DND-41 (cell line): ENCODE results near the gene HLA-DRA.

Experiments used
- EZH2 ChIP-seq: IDR thresholded peaks from 3 replicates; pipeline ENCODE4 v1.6.1; 2012; ENCODE audit warnings: borderline replicate concordance, low read depth, mild to moderate bottlenecking, moderate library complexity, low read length, inconsistent platforms; ENCODE audit not compliant: severe bottlenecking
- TF ChIP-seq, protein P1 (sequence below): IDR thresholded peaks from 2 replicates; pipeline ENCODE4 v1.5.1; 2012; ENCODE audit warnings: borderline replicate concordance, low read length, moderate library complexity, mild to moderate bottlenecking; ENCODE audit not compliant: poor library complexity, severe bottlenecking; ENCODE audit errors: extremely low read depth

- TF ChIP-seq, protein P1, sequence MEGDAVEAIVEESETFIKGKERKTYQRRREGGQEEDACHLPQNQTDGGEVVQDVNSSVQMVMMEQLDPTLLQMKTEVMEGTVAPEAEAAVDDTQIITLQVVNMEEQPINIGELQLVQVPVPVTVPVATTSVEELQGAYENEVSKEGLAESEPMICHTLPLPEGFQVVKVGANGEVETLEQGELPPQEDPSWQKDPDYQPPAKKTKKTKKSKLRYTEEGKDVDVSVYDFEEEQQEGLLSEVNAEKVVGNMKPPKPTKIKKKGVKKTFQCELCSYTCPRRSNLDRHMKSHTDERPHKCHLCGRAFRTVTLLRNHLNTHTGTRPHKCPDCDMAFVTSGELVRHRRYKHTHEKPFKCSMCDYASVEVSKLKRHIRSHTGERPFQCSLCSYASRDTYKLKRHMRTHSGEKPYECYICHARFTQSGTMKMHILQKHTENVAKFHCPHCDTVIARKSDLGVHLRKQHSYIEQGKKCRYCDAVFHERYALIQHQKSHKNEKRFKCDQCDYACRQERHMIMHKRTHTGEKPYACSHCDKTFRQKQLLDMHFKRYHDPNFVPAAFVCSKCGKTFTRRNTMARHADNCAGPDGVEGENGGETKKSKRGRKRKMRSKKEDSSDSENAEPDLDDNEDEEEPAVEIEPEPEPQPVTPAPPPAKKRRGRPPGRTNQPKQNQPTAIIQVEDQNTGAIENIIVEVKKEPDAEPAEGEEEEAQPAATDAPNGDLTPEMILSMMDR = no peak
- no peak for TF ChIP-seq EZH2
Measured at GRCh38 chr6:32405656-32406055, 34.0 kb upstream of the HLA-DRA start.
